GM12878 (cell line): ENCODE measurements around the gene GADD45A. TPM values are rescaled to one million over a fixed set of nuclear protein-coding genes. Genes with fewer than 3 reads are reported as not detected.
A peak's percentile ranks its signal among the peaks of the same experiment; 100 is the strongest.

Source experiments
- ATF7 ChIP-seq: fragments of 450-650 bp; IDR thresholded peaks from 2 replicates; pipeline ENCODE4 v1.6.1; 2016; ENCODE audit warnings: low read depth, mild to moderate bottlenecking
- BCL11A ChIP-seq: IDR thresholded peaks from 2 replicates; pipeline ENCODE4 v1.6.1; 2011; ENCODE audit warnings: low read depth, low read length
- BRCA1 ChIP-seq: IDR thresholded peaks from 2 replicates; pipeline ENCODE4 v1.6.1; 2011; ENCODE audit warnings: low read depth, low read length, improper control_type of control experiment
- SREBF1 ChIP-seq: IDR thresholded peaks from 2 replicates; pipeline ENCODE4 v1.6.1; 2012; ENCODE audit warnings: mild to moderate bottlenecking, low read length
- SRF ChIP-seq, 2 experiments: IDR thresholded peaks; 2 replicates each; pipeline ENCODE4 v1.6.1; 2011; ENCODE audit warnings: low read depth in 2 of 2, low read length in 2 of 2, mild to moderate bottlenecking in 1 of 2, moderate library complexity in 1 of 2
- ZNF24 ChIP-seq: fragments of 450-650 bp; IDR thresholded peaks from 2 replicates; pipeline ENCODE4 v1.6.1; 2017; ENCODE audit warnings: antibody characterized with exemption, mild to moderate bottlenecking
- polyA plus RNA-seq, 11 experiments: library from polyadenylated mRNA; depleted of rRNA in 4 of 11; unstranded in 6 of 11; stranded (reverse) in 5 of 11; fragments of >200 nt; fragmentation: Nextera tagmentation in 4 of 11; fragmentation: Illumina TruSeq in 1 of 11; extraction: Ambion mirVana in 4 of 11; extraction: Trizol in 1 of 11; gene quantifications; 1 replicate in 1 of 11; 2 replicates in 10 of 11; pipeline versions ENCODE4 v1.2.1 to v1.2.3, GENCODE V29; 2011 to 2016; ENCODE audit warnings: inconsistent platforms in 2 of 11, missing spikeins in 2 of 11, low read depth in 1 of 11
- total RNA-seq, 4 experiments: library from RNA; depleted of rRNA in 3 of 4; stranded (reverse); fragments of >200 nt in 3 of 4; fragmentation: Illumina TruSeq in 1 of 4; extraction: Trizol in 1 of 4; gene quantifications; 2 replicates each; pipeline versions ENCODE4 v1.2.1 to v1.2.3, GENCODE V29; 2013 to 2021
- TF ChIP-seq, protein P1 (sequence below): fragments of 450-650 bp; IDR thresholded peaks from 2 replicates; pipeline ENCODE4 v1.6.1; 2014; ENCODE audit warnings: mild to moderate bottlenecking
- TF ChIP-seq, protein P2 (sequence below): IDR thresholded peaks from 2 replicates; pipeline ENCODE4 v1.6.1; 2011; ENCODE audit warnings: low read depth, mild to moderate bottlenecking, low read length, moderate library complexity, borderline replicate concordance; ENCODE audit errors: extremely low read depth
- TF ChIP-seq, protein P3 (sequence below): fragments of 450-650 bp; IDR thresholded peaks from 2 replicates; pipeline ENCODE4 v1.6.1; 2017; ENCODE audit warnings: borderline replicate concordance
- TF ChIP-seq, protein P4 (sequence below): fragments of 450-650 bp; IDR thresholded peaks from 2 replicates; pipeline ENCODE4 v1.6.1; 2017; ENCODE audit warnings: antibody characterized with exemption, mild to moderate bottlenecking, moderate library complexity

Gene GADD45A
- total and polyA plus RNA-seq, 10 of the 15 experiments (the other 5 are each of a cell fraction or from before 2014, with no cell fraction given) = 4.7 to 48.9 (median 18.5) TPM

DNA sequence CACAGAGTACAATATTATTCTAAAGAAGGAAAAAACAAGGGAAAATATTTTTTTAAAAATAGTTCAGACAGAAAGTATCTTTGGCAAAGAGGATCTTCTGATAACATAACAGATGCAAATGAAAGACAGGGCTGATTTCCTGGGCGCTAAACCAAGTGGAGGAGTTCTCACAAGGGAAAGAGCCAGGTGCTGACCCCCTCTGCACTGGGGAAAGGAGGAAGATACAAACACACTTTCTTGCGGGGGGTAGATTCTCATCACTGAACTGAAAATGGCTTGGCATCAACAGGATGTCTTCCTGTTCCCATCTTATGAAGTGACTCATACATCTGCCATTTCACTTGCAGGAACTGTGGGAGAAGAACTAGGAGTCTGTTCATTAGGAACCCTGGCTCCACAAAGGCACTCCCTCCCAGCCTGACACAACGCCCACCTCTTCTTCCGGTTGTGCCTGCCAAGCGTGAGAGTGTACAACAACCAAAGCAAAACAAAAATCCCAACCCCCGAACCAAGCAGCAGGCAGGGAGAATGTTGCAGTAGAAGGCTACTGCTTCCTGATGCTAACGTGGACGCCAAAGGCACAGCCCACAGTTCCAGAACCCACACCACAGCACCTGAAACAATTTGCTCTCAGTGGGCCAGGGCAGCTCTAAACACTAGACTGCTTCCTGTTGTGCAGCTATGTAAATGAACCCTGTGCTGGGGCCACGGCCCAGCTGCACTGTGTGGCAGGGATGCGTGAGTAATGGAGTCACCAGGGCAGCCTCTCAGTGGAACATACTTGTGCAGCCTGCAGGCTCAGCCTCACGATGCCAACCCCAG, 51.0 kb downstream of the GADD45A start (continued):
- TF ChIP-seq ZNF24 (no peak), SRF (IDR thresholded peaks at IDR 0.05; ENCODE audit: low read depth in 2 of 2, low read length in 2 of 2) (no peak), BCL11A (0 out of 2 replicates have a peak, but pooled peaks have one; percentile 15), ATF7 (peak; percentile 58), SREBF1 (no peak), BRCA1 (no peak)
- TF ChIP-seq, protein P1, sequence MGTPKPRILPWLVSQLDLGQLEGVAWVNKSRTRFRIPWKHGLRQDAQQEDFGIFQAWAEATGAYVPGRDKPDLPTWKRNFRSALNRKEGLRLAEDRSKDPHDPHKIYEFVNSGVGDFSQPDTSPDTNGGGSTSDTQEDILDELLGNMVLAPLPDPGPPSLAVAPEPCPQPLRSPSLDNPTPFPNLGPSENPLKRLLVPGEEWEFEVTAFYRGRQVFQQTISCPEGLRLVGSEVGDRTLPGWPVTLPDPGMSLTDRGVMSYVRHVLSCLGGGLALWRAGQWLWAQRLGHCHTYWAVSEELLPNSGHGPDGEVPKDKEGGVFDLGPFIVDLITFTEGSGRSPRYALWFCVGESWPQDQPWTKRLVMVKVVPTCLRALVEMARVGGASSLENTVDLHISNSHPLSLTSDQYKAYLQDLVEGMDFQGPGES = no peak
- TF ChIP-seq, protein P2, sequence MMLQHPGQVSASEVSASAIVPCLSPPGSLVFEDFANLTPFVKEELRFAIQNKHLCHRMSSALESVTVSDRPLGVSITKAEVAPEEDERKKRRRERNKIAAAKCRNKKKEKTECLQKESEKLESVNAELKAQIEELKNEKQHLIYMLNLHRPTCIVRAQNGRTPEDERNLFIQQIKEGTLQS = no peak
- TF ChIP-seq, protein P3, sequence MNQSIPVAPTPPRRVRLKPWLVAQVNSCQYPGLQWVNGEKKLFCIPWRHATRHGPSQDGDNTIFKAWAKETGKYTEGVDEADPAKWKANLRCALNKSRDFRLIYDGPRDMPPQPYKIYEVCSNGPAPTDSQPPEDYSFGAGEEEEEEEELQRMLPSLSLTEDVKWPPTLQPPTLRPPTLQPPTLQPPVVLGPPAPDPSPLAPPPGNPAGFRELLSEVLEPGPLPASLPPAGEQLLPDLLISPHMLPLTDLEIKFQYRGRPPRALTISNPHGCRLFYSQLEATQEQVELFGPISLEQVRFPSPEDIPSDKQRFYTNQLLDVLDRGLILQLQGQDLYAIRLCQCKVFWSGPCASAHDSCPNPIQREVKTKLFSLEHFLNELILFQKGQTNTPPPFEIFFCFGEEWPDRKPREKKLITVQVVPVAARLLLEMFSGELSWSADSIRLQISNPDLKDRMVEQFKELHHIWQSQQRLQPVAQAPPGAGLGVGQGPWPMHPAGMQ = no peak
- TF ChIP-seq, protein P4, sequence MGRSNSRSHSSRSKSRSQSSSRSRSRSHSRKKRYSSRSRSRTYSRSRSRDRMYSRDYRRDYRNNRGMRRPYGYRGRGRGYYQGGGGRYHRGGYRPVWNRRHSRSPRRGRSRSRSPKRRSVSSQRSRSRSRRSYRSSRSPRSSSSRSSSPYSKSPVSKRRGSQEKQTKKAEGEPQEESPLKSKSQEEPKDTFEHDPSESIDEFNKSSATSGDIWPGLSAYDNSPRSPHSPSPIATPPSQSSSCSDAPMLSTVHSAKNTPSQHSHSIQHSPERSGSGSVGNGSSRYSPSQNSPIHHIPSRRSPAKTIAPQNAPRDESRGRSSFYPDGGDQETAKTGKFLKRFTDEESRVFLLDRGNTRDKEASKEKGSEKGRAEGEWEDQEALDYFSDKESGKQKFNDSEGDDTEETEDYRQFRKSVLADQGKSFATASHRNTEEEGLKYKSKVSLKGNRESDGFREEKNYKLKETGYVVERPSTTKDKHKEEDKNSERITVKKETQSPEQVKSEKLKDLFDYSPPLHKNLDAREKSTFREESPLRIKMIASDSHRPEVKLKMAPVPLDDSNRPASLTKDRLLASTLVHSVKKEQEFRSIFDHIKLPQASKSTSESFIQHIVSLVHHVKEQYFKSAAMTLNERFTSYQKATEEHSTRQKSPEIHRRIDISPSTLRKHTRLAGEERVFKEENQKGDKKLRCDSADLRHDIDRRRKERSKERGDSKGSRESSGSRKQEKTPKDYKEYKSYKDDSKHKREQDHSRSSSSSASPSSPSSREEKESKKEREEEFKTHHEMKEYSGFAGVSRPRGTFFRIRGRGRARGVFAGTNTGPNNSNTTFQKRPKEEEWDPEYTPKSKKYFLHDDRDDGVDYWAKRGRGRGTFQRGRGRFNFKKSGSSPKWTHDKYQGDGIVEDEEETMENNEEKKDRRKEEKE = no peak
